CD4-positive, CD25-positive, alpha-beta regulatory T cell (primary cell): ENCODE results near the gene FLAD1. TPM values are rescaled to one million over a fixed set of nuclear protein-coding genes. Genes with fewer than 3 reads are reported as not detected.
"Not testable (repeated sequence)": the region's sequence is repeated elsewhere in the genome, so short reads cannot be mapped to it uniquely, and the experiment has no call there.

Experiments
- ATAC-seq, 2 donors: fragments of 150-1000 bp; cut with Tn5 transposase; one replicate each; pipeline ENCODE4 v1.10.0; 2021; ENCODE audit warnings: low read depth in 2 of 2, moderate number of reproducible peaks in 2 of 2, moderate library complexity in 1 of 2
- DNase-seq, 3 donors: peaks; one replicate each; pipeline versions ENCODE4 v3.0.0 to v3.0.0-alpha.2; 2012 to 2022; ENCODE audit warnings: mixed read lengths in 1 of 3
- H3K27ac ChIP-seq: one replicate; pipeline ENCODE4 v1.7.0; 2013; ENCODE audit warnings: mild to moderate bottlenecking, low read length; ENCODE audit not compliant: insufficient read depth, poor library complexity, severe bottlenecking
- H3K27me3 ChIP-seq: one replicate; pipeline ENCODE4 v1.7.0; 2013; ENCODE audit warnings: low read length; ENCODE audit not compliant: control insufficient read depth, insufficient read depth
- H3K36me3 ChIP-seq: one replicate; pipeline ENCODE4 v1.7.0; 2013; ENCODE audit warnings: mild to moderate bottlenecking, low read length, moderate library complexity; ENCODE audit not compliant: control insufficient read depth, insufficient read depth
- H3K4me1 ChIP-seq: 2 replicates; pipeline ENCODE4 v1.7.0; 2013; ENCODE audit warnings: mild to moderate bottlenecking, low read length; ENCODE audit not compliant: insufficient read depth, control insufficient read depth, poor library complexity, severe bottlenecking
- H3K4me3 ChIP-seq: one replicate; pipeline ENCODE4 v1.7.0; 2013; ENCODE audit warnings: low read depth, mild to moderate bottlenecking, low read length, moderate library complexity
- H3K9me3 ChIP-seq, 2 experiments: 1 replicate in 1 of 2; 2 replicates in 1 of 2; pipeline ENCODE4 v1.7.0; 2013; ENCODE audit warnings: low read length in 2 of 2, mild to moderate bottlenecking in 1 of 2, moderate library complexity in 1 of 2; ENCODE audit not compliant: control insufficient read depth in 2 of 2
- H3K27ac Mint-ChIP-seq, 3 donors: one replicate each; pipeline ENCODE4 v1.8.0; 2020 to 2022; ENCODE audit warnings: mild to moderate bottlenecking in 3 of 3, mixed read lengths in 3 of 3, moderate library complexity in 2 of 3
- H3K27me3 Mint-ChIP-seq: one replicate; pipeline ENCODE4 v1.8.0; 2022; ENCODE audit warnings: mild to moderate bottlenecking, mixed read lengths
- H3K36me3 Mint-ChIP-seq: one replicate; pipeline ENCODE4 v1.8.0; 2020; ENCODE audit warnings: mixed read lengths
- H3K4me1 Mint-ChIP-seq, 4 donors: one replicate each; pipeline ENCODE4 v1.8.0; 2020 to 2022; ENCODE audit warnings: mixed read lengths in 4 of 4, mild to moderate bottlenecking in 1 of 4
- H3K4me3 Mint-ChIP-seq, 4 donors: one replicate each; pipeline ENCODE4 v1.8.0; 2020 to 2022; ENCODE audit warnings: mild to moderate bottlenecking in 4 of 4, mixed read lengths in 4 of 4, moderate library complexity in 3 of 4
- H3K9me3 Mint-ChIP-seq, 7 donors: one replicate each; pipeline ENCODE4 v1.8.0; 2020 to 2022; ENCODE audit warnings: mixed read lengths in 7 of 7, mild to moderate bottlenecking in 3 of 7, moderate library complexity in 2 of 7
- polyA plus RNA-seq, 4 donors: library from polyadenylated mRNA; unstranded; fragments of 300-500 nt; fragmentation: Illumina TruSeq; gene quantifications; one replicate each; pipeline ENCODE4 v1.2.3, GENCODE V29; 2021
- total RNA-seq: library from RNA; stranded (reverse); gene quantifications from one replicate; pipeline ENCODE4 v1.2.3, GENCODE V29; 2022

The FLAD1 gene
- total and polyA plus RNA-seq, 5 donors from 2014 or later: 39.1 to 60.3 (median 42.6) TPM

DNA sequence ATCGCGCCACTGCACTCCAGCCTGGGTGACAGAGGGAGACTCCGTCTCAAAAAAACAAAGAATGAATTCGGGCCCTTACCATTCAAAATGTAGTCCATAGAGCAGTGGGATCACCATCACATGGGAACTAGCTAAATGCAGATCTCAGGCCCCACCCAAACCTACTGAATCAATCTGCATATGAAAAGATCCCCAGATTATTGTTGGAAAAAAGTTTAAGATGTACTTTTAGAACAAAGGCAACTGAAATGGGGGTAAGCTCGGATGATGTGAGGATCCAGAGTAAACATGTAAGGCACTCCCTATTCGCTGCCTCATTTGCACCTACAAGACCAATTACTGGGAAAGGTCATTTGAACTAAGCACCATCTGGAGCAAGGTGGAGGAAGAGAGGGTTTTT, 803 bp upstream of the FLAD1 start:
- H3K27me3 Mint-ChIP-seq: no peaks in the 10 kb centered on the region
- peaks cover 0 to 6% (median 2%) of the 10 kb centered on the region in 4 donors for H3K4me1 Mint-ChIP-seq
- H3K27me3 ChIP-seq: no peaks in the 10 kb centered on the region
- no peaks in the 10 kb centered on the region for H3K9me3 Mint-ChIP-seq
- H3K36me3 Mint-ChIP-seq: peaks cover 3% of the 10 kb centered on the region
- H3K4me1 ChIP-seq: peaks cover 30% of the 10 kb centered on the region
- H3K4me3 ChIP-seq: peak overlapping the region; percentile 98
- ATAC-seq: no peak
- no peaks in the 10 kb centered on the region for H3K9me3 ChIP-seq
- peak overlapping the region; percentile 85 for H3K27ac ChIP-seq
- no peak overlapping the region for H3K27ac Mint-ChIP-seq
- DNase-seq: no peak
- no peak overlapping the region for H3K4me3 Mint-ChIP-seq
- no peaks in the 10 kb centered on the region for H3K36me3 ChIP-seq

DNA sequence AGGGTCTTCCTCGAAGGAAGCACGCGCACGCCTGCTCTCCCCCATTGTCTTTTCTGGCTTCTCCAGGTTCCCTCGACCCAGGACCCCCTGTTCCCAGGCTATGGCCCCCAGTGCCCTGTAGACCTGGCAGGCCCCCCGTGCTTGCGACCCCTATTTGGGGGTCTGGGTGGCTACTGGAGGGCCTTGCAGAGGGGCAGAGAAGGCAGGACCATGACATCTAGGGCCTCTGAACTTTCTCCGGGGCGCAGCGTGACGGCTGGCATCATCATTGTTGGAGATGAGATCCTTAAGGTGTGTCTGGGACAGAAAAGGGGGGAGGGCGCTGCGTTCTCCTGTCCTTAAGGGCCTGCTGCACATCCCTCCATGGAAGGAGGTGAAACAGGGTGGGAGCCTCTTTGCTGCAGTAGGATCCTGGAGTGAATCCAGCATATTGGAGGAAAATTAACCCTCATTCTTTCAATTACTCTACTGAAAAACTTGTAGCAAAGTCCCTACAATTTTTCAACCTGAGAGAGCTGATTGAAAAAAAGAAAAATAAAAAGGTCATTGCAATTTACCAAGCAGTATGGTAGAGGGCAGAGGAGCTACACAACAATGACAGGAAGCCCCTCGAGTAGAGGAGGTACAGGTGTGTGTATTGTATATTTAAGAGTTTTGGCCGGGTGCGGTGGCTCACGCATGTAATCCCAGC, 777 bp downstream of the FLAD1 start:
- DNase-seq (no peak), ATAC-seq (no peak)
- peaks cover 8% of the 10 kb centered on the region for H3K36me3 Mint-ChIP-seq
- H3K27me3 Mint-ChIP-seq: no peaks in the 10 kb centered on the region
- H3K27me3 ChIP-seq: no peaks in the 10 kb centered on the region
- H3K4me3 ChIP-seq: peak overlapping the region; percentile 98
- H3K36me3 ChIP-seq: peaks cover 12% of the 10 kb centered on the region
- H3K27ac ChIP-seq: peak overlapping the region; percentile 85
- no peaks in the 10 kb centered on the region for H3K9me3 Mint-ChIP-seq
- H3K4me1 Mint-ChIP-seq: peaks cover 0 to 13% (median 7%) of the 10 kb centered on the region in 4 donors
- no peak overlapping the region for H3K27ac Mint-ChIP-seq
- H3K4me1 ChIP-seq: peaks cover 30% of the 10 kb centered on the region
- no peaks in the 10 kb centered on the region for H3K9me3 ChIP-seq
- no peak overlapping the region for H3K4me3 Mint-ChIP-seq

DNA sequence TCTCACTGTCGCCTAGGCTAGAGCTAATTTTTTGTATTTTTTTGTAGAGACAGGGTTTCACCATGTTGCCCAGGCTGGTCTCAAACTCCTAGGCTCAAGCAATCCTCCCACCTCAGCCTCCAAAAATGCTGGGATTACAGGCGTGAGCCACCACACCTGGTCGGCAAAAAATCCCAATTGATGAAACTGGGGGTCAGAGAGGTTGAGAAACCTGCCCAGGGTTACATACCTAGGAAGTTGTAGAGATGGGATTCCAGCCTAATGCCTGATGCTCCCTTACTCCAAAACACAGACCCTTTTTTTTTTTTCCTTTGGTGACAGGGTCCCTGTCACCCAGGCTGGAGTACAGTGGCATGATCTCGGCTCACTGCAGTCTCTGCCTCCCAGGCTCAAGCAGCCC, 3.6 kb downstream of the FLAD1 start:
- H3K36me3 ChIP-seq: peaks cover 30% of the 10 kb centered on the region
- peak overlapping the region in 1 of 4 donors; percentile 43 for H3K4me3 Mint-ChIP-seq
- H3K27me3 ChIP-seq, ATAC-seq, H3K9me3 ChIP-seq, DNase-seq, H3K27ac ChIP-seq, H3K27me3 Mint-ChIP-seq, H3K4me3 ChIP-seq, H3K9me3 Mint-ChIP-seq: not testable (repeated sequence)
- peaks cover 30% of the 10 kb centered on the region for H3K4me1 ChIP-seq
- peaks cover 0 to 18% (median 10%) of the 10 kb centered on the region in 4 donors for H3K4me1 Mint-ChIP-seq
- H3K36me3 Mint-ChIP-seq: peaks cover 10% of the 10 kb centered on the region
- H3K27ac Mint-ChIP-seq: peak overlapping the region in 1 of 3 donors; percentile 48

DNA sequence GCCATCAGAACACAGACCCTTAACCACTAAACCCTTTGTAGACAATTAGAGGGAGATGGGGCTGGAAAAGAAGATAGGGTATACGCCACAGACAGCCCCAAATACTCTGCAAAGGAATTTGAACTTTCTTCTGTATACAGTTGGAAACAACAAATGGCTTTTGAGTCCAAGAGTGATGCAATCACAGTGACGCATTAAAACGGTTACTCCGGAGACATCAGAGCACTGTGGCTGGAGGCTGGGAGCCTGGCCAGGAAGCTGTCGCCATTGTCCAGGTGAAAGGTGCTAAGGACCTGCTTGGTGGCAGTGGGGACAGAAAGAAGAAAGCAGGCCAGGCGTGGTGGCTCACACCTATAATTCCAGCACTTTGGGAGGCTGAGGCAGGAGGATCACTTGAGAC, 4.2 kb downstream of the FLAD1 start:
- Histone ChIP-seq H3K36me3 (peaks cover 30% of the 10 kb centered on the region), H3K4me3 (no peak overlapping the region), H3K27ac (no peak overlapping the region), H3K9me3 (no peaks in the 10 kb centered on the region), H3K27me3 (no peaks in the 10 kb centered on the region), H3K4me1 (peaks cover 27% of the 10 kb centered on the region)
- Mint-ChIP-seq H3K4me1 (peaks cover 0 to 18% (median 10%) of the 10 kb centered on the region in 4 donors), H3K27me3 (no peaks in the 10 kb centered on the region), H3K27ac (no peak overlapping the region), H3K9me3 (no peaks in the 10 kb centered on the region), H3K36me3 (peaks cover 11% of the 10 kb centered on the region), H3K4me3 (peak overlapping the region in 1 of 4 donors; percentile 43)
- ATAC-seq: no peak
- no peak for DNase-seq

DNA sequence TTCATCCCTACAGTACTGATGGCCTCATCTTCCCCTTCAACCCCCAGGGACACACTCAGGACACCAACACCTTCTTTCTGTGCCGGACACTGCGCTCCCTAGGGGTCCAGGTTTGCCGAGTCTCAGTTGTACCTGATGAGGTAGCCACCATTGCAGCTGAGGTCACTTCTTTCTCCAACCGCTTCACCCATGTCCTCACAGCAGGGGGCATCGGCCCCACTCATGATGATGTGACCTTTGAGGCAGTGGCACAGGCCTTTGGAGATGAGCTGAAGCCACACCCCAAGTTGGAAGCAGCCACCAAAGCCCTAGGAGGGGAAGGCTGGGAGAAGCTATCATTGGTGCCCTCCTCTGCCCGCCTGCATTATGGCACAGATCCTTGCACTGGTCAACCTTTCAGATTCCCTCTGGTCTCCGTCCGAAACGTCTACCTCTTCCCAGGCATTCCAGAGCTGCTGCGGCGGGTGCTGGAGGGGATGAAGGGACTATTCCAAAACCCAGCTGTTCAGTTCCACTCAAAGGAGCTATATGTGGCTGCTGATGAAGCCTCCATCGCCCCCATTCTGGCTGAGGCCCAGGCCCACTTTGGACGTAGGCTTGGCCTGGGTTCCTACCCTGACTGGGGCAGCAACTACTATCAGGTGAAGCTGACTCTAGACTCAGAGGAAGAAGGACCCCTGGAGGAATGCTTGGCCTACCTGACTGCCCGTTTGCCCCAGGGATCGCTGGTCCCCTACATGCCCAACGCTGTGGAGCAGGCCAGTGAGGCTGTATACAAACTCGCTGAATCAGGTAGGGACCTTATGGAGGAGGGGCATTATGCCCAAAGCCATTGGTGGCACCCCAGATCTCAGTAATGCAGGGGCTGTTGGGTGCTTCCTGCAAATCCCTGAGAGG, 5.2 kb downstream of the FLAD1 start:
- no peak for ATAC-seq
- Mint-ChIP-seq H3K36me3 (peaks cover 13% of the 10 kb centered on the region), H3K4me1 (peaks cover 0 to 18% (median 10%) of the 10 kb centered on the region in 4 donors), H3K9me3 (no peaks in the 10 kb centered on the region), H3K27ac (no peak overlapping the region), H3K4me3 (no peak overlapping the region), H3K27me3 (no peaks in the 10 kb centered on the region)
- DNase-seq: no peak
- H3K4me1 ChIP-seq: peaks cover 20% of the 10 kb centered on the region
- no peaks in the 10 kb centered on the region for H3K27me3 ChIP-seq
- H3K27ac ChIP-seq: no peak overlapping the region
- no peaks in the 10 kb centered on the region for H3K9me3 ChIP-seq
- peaks cover 30% of the 10 kb centered on the region for H3K36me3 ChIP-seq
- no peak overlapping the region for H3K4me3 ChIP-seq

DNA sequence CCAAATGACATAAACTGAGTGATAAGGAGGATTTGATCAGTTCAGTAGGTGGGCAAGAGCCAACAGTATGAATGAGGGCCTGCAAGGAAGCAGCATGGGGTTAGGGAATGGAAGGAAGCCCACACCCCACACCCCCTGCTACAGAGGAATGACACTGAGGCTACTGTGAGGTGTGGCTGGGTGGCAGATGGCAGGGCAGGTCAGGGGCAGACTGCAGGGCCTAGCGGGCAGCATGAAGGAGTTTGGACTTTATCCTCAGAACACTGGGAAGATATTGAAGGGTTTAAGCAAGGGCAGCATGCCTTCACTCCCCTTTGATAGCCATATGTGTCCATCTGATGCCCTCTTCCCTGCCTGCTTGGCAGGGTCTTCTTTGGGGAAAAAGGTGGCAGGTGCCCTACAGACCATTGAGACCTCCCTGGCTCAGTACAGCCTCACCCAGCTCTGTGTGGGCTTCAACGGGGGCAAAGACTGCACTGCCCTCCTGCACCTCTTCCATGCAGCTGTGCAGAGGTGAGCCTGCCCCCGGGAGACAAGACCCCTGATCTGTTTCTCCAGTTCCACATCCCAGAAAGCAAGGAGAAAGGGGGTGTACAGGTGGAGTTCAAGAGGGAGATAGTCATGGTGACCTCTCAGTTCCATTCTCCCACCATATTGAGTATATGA, 6.2 kb downstream of the FLAD1 start:
- Histone ChIP-seq H3K9me3 (no peaks in the 10 kb centered on the region), H3K36me3 (peaks cover 30% of the 10 kb centered on the region), H3K27ac (no peak overlapping the region), H3K4me1 (peaks cover 10% of the 10 kb centered on the region), H3K4me3 (no peak overlapping the region), H3K27me3 (no peaks in the 10 kb centered on the region)
- DNase-seq: no peak
- Mint-ChIP-seq H3K9me3 (no peaks in the 10 kb centered on the region), H3K4me3 (no peak overlapping the region), H3K27ac (peak overlapping the region in 1 of 3 donors; percentile 29), H3K4me1 (peaks cover 0 to 18% (median 7%) of the 10 kb centered on the region in 4 donors), H3K36me3 (peaks cover 13% of the 10 kb centered on the region), H3K27me3 (no peaks in the 10 kb centered on the region)
- no peak for ATAC-seq

DNA sequence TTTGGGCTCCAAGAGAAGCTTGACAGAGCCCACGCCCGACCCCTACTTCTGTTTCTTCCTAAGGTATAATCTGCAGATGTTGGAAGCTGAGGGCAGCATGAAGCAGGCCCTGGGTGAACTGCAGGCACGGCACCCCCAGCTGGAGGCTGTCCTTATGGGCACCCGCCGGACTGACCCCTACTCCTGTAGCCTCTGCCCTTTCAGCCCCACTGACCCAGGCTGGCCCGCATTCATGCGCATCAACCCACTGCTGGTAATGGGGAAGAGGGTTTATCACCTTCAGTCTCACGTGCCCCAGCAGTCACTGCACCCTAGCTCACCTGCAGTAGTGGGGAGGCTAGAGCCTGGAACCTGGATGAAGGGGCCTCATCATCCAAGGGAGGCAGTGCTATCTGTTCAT, 7.1 kb downstream of the FLAD1 start:
- H3K9me3 Mint-ChIP-seq: no peaks in the 10 kb centered on the region
- H3K4me3 Mint-ChIP-seq: no peak overlapping the region
- H3K36me3 Mint-ChIP-seq: peaks cover 13% of the 10 kb centered on the region
- no peak for ATAC-seq
- Histone ChIP-seq H3K4me1 (peaks cover under 1% of the 10 kb centered on the region), H3K27ac (no peak overlapping the region), H3K4me3 (no peak overlapping the region), H3K9me3 (no peaks in the 10 kb centered on the region), H3K36me3 (peaks cover 30% of the 10 kb centered on the region), H3K27me3 (no peaks in the 10 kb centered on the region)
- no peak overlapping the region for H3K27ac Mint-ChIP-seq
- H3K4me1 Mint-ChIP-seq: peaks cover 0 to 18% (median 7%) of the 10 kb centered on the region in 4 donors
- no peak for DNase-seq
- no peaks in the 10 kb centered on the region for H3K27me3 Mint-ChIP-seq
